ENCODE results near the gene RPUSD1.

DNA sequence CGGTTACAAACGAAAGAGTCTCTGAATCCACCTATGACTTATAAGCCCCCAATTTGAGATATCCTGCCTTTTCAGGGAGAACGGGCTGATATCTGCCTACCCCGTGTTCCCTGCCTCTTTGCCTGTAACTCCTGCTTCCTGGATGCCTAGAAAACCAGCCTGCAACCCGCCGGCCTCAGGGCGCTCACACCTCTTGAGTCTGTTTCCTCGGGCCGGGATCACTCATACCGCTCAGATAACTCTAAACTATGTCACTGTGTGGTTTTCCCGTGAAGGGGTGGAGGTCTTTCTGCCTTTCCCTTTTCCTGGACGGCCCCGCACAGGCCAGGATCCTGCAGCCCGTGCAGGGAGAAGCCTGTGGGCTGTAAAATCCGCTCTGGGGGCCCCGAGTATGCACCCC lies 10.4 kb downstream of the RPUSD1 start:
- TF ChIP-seq, protein P1, sequence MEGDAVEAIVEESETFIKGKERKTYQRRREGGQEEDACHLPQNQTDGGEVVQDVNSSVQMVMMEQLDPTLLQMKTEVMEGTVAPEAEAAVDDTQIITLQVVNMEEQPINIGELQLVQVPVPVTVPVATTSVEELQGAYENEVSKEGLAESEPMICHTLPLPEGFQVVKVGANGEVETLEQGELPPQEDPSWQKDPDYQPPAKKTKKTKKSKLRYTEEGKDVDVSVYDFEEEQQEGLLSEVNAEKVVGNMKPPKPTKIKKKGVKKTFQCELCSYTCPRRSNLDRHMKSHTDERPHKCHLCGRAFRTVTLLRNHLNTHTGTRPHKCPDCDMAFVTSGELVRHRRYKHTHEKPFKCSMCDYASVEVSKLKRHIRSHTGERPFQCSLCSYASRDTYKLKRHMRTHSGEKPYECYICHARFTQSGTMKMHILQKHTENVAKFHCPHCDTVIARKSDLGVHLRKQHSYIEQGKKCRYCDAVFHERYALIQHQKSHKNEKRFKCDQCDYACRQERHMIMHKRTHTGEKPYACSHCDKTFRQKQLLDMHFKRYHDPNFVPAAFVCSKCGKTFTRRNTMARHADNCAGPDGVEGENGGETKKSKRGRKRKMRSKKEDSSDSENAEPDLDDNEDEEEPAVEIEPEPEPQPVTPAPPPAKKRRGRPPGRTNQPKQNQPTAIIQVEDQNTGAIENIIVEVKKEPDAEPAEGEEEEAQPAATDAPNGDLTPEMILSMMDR (IDR thresholded peaks at IDR 0.05; ENCODE audit: low read length) = no peak
- TF ChIP-seq EZH2 (IDR thresholded peaks at IDR 0.05; ENCODE audit: borderline replicate concordance, low read length) = no peak

Data from OCI-LY1 (cell line).